Measurements from ENCODE around the gene ACACB.

DNA sequence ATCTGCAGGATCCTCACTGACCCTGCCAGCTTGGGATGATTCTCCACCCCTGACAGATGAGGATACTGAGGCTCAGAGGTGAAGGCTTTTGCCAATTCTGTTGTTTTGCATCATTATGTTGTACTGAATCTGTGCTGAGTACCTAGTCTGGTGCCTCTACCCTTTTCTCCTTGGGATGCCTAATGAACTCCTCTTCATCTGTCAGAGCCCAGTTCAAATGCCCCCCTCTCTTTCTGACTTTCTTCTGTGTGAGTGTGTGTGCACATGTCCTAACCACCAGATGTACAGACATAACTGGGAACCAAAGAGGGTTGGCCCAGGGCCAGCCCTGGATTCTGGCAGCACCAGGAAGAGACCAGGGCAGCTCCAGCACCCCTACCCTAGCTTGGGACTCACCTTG is 169.9 kb downstream of the ACACB start:
- TF ChIP-seq, protein P1, sequence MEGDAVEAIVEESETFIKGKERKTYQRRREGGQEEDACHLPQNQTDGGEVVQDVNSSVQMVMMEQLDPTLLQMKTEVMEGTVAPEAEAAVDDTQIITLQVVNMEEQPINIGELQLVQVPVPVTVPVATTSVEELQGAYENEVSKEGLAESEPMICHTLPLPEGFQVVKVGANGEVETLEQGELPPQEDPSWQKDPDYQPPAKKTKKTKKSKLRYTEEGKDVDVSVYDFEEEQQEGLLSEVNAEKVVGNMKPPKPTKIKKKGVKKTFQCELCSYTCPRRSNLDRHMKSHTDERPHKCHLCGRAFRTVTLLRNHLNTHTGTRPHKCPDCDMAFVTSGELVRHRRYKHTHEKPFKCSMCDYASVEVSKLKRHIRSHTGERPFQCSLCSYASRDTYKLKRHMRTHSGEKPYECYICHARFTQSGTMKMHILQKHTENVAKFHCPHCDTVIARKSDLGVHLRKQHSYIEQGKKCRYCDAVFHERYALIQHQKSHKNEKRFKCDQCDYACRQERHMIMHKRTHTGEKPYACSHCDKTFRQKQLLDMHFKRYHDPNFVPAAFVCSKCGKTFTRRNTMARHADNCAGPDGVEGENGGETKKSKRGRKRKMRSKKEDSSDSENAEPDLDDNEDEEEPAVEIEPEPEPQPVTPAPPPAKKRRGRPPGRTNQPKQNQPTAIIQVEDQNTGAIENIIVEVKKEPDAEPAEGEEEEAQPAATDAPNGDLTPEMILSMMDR (IDR thresholded peaks at IDR 0.05; ENCODE audit: poor library complexity, severe bottlenecking) = no peak
- TF ChIP-seq, protein P2, sequence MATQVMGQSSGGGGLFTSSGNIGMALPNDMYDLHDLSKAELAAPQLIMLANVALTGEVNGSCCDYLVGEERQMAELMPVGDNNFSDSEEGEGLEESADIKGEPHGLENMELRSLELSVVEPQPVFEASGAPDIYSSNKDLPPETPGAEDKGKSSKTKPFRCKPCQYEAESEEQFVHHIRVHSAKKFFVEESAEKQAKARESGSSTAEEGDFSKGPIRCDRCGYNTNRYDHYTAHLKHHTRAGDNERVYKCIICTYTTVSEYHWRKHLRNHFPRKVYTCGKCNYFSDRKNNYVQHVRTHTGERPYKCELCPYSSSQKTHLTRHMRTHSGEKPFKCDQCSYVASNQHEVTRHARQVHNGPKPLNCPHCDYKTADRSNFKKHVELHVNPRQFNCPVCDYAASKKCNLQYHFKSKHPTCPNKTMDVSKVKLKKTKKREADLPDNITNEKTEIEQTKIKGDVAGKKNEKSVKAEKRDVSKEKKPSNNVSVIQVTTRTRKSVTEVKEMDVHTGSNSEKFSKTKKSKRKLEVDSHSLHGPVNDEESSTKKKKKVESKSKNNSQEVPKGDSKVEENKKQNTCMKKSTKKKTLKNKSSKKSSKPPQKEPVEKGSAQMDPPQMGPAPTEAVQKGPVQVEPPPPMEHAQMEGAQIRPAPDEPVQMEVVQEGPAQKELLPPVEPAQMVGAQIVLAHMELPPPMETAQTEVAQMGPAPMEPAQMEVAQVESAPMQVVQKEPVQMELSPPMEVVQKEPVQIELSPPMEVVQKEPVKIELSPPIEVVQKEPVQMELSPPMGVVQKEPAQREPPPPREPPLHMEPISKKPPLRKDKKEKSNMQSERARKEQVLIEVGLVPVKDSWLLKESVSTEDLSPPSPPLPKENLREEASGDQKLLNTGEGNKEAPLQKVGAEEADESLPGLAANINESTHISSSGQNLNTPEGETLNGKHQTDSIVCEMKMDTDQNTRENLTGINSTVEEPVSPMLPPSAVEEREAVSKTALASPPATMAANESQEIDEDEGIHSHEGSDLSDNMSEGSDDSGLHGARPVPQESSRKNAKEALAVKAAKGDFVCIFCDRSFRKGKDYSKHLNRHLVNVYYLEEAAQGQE (IDR thresholded peaks at IDR 0.05; ENCODE audit: borderline replicate concordance) = no peak
- TF ChIP-seq POLR2AphosphoS5 (IDR thresholded peaks at IDR 0.05) (no peak), SMC3 (conservative IDR thresholded peaks at IDR 0.05; ENCODE audit: poor library complexity) (no peak), EP300 (conservative IDR thresholded peaks at IDR 0.05; ENCODE audit: poor library complexity, severe bottlenecking) (no peak), RAD21 (conservative IDR thresholded peaks at IDR 0.05) (no peak), TAF1 (IDR thresholded peaks at IDR 0.05; ENCODE audit: low read depth) (no peak), EZH2 (IDR thresholded peaks at IDR 0.05; ENCODE audit: borderline replicate concordance, insufficient read depth, low read length, poor library complexity, severe bottlenecking) (no peak)

Data from neural cell (in vitro differentiated cells).